Retinal pigment epithelial cell (primary cell): ENCODE results near the gene SCLY.

ENCODE experiments used
- DNase-seq: peaks from one replicate; pipeline ENCODE4 v3.0.0-alpha.2; 2010; ENCODE audit warnings: low read depth
- H3K4me3 ChIP-seq: 2 replicates; pipeline ENCODE4 v1.5.1; 2011; ENCODE audit warnings: mild to moderate bottlenecking, low read length, control low read depth, moderate library complexity
- TF ChIP-seq, protein P1 (sequence below): conservative IDR thresholded peaks from 2 replicates; pipeline ENCODE4 v1.5.1; 2011; ENCODE audit warnings: low read depth, low read length, control low read depth, inconsistent platforms

The SCLY gene

DNA sequence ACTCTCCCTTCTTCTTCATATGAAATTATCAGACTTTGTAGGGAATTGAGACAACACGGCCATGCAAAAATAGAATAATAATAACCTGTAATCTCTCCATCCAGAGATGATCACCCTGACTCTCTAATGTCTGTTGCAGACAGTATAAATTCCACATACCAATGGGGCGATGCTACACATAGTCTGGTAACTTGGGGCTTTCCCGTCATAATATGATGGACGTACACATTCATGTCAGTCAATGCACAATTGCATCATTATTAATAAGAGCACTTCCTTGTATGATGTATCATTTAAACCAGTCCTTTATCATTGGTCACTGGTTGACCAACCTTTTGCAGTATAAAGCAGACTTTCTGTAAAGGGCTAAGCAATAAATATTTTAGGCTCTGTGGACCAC, 39.5 kb upstream of the SCLY start:
- TF ChIP-seq, protein P1, sequence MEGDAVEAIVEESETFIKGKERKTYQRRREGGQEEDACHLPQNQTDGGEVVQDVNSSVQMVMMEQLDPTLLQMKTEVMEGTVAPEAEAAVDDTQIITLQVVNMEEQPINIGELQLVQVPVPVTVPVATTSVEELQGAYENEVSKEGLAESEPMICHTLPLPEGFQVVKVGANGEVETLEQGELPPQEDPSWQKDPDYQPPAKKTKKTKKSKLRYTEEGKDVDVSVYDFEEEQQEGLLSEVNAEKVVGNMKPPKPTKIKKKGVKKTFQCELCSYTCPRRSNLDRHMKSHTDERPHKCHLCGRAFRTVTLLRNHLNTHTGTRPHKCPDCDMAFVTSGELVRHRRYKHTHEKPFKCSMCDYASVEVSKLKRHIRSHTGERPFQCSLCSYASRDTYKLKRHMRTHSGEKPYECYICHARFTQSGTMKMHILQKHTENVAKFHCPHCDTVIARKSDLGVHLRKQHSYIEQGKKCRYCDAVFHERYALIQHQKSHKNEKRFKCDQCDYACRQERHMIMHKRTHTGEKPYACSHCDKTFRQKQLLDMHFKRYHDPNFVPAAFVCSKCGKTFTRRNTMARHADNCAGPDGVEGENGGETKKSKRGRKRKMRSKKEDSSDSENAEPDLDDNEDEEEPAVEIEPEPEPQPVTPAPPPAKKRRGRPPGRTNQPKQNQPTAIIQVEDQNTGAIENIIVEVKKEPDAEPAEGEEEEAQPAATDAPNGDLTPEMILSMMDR = no peak
- DNase-seq = no peak
- no peak overlapping the region for H3K4me3 ChIP-seq

DNA sequence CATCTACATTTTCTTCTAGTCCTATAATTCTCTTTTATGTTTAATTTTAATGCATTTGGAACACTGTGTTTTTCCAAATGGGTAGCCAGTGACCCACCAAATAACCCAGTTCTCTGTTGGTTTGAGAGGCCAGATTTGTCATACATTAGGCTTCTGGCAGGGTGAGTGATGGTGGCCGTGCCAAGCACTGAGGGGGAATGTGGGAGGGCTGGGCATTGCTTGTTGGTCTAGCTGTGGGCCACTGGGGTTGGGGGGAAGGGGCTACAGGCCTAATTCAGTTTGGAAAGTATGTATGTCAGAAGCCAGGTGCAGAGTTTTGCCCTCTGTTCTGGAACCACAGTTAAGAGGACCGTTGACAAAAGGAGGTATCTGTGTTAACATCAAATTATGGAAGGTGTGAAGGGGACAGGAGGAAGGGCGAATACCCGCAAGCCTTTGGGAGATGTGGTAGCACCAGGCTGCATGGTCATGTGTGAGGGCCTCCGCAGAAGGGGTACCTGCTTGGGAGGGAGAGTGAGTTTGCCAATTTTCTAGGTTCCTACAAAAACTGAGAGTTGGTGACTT, 38.1 kb upstream of the SCLY start:
- no peak overlapping the region for H3K4me3 ChIP-seq
- TF ChIP-seq, protein P1 = no peak
- DNase-seq = no peak

DNA sequence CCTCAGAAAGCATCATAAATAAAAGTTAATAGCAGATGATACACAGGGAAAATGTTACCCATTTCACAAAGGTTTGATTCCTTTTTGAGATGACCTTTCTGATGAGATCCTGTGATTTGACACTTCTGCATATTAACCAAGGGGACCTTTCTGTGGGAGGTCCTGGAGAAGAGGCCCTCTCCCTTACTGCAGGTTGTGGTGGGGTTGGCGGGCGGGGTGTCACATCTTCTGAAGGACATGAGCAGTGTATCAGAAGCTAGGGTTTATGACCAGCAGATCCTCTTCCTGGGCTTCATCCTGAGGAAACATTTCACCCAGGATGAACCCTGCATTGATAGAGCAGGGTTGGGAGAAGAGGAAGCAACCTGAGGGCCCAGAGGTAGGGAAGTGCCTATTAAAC, 37.2 kb upstream of the SCLY start:
- H3K4me3 ChIP-seq = no peak overlapping the region
- TF ChIP-seq, protein P1 = no peak

DNA sequence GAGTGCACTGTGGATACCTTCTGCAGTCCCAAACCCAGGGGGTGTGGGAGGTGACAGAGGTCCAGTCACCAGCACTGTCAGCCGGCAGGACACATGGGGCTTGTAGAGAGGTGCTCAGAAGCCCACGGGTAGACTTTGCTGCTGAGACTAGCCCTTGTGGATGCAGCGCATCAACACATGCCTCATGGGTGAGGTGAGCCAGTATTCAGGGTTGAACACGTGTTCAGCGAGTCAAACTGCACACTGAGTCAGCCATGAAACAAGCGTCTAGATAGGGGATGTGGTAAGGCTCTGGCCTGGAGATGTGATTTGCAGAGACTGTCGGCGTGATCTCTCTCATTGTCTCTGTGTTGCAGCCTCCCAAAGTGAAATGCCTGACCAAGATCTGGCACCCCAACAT, 35.8 kb upstream of the SCLY start:
- no peak for DNase-seq
- TF ChIP-seq, protein P1 = no peak
- H3K4me3 ChIP-seq = no peak overlapping the region

More for the DNA sequence above, 37.2 kb upstream of the SCLY start:
- no peak for DNase-seq

DNA sequence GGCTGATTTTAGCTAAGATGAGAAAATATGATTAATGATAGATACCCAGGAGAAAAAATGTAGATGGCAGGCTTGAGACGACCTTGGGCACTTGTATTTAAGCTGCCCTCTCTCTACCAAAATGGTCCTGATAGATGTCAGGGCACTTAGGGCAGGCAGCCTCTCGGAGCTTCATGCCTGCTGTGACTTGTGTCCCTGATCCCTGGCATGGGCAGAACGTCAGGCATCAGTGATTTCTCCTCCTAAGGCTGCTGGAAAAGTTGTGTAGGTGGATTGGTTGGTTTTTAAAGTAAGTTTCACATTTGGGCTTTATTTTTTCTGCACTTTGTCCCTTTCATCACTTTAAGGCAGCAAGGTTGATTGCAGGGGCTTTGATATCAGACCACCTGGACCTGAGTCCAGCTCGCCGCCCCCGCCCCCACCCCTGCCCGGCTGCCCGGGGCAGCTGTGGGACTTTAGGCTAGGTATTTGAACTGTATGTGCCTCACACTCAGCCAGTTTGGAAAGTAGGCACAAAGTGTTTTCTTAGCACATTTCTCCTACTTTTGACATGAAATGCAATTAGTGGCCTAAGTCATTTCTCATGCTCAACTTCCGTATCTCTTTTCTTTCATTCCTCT, 35.0 kb upstream of the SCLY start:
- DNase-seq = no peak
- no peak overlapping the region for H3K4me3 ChIP-seq
- TF ChIP-seq, protein P1 = no peak

DNA sequence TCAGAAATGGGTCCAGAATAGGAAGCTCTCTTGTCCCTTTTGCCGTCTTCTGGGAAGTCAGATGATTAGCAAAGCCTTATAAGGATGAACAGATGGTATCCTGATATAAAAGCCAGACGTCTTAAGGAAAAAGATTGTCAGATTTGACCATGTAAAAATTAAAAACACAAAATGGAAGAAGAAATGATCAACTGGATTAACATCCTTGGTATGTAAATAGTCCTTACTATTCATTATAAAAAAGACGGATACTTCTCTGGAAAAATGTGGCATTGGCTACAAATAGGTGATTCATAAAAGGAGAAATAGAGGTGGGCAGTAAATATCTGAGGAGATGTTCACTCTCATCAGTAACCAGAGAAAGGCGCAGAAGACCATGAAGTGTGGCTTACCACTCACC, 33.7 kb upstream of the SCLY start:
- DNase-seq = no peak
- TF ChIP-seq, protein P1 = no peak

More for the DNA sequence above, 33.7 kb upstream of the SCLY start:
- no peak overlapping the region for H3K4me3 ChIP-seq
